ENCODE data around the gene LRRC18. TPM values are rescaled to one million over a fixed set of nuclear protein-coding genes. Genes with fewer than 3 reads are reported as not detected.

The LRRC18 gene
- polyA plus RNA-seq, 1 experiment: not detected

DNA sequence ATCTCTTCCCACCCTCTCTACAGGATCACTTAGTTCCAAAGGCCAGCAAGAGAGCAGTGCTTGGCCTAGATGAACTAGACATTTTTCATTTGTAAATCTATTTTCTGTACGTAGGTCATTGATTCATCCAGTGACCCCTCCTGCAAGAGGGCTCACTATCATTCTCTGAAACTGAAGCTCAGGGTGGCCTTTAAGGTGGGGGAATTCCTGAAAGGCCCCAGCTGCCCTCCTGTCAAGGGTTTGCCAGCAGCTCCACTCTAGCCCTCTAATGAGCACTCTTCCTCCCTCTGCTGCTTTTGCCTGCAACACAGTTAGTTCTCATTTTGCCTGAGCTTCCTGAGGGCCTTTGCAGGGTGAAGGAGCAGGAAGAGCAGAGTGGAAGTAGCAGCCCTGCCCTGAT, 41.2 kb downstream of the LRRC18 start:
- no peak for DNase-seq (ENCODE audit: low read depth)
- ChIA-PET CTCF (interaction anchor here (1.8 kb wide), 1 partner anchor 13 kb away, joined by 5 read pairs; no protein-coding TSS in a partner anchor), POLR2A (no interaction called here)
- TF ChIP-seq, protein P1, sequence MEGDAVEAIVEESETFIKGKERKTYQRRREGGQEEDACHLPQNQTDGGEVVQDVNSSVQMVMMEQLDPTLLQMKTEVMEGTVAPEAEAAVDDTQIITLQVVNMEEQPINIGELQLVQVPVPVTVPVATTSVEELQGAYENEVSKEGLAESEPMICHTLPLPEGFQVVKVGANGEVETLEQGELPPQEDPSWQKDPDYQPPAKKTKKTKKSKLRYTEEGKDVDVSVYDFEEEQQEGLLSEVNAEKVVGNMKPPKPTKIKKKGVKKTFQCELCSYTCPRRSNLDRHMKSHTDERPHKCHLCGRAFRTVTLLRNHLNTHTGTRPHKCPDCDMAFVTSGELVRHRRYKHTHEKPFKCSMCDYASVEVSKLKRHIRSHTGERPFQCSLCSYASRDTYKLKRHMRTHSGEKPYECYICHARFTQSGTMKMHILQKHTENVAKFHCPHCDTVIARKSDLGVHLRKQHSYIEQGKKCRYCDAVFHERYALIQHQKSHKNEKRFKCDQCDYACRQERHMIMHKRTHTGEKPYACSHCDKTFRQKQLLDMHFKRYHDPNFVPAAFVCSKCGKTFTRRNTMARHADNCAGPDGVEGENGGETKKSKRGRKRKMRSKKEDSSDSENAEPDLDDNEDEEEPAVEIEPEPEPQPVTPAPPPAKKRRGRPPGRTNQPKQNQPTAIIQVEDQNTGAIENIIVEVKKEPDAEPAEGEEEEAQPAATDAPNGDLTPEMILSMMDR (IDR thresholded peaks at IDR 0.05; ENCODE audit: insufficient read depth, low read depth, low read length): no peak
- Histone ChIP-seq H3K4me3 (ENCODE audit: low read depth, low read length) (no peak overlapping the region), H3K36me3 (ENCODE audit: control insufficient read depth, insufficient read depth, low read length) (no peaks in the 10 kb centered on the region), H3K27me3 (ENCODE audit: control insufficient read depth, insufficient read depth, low read length) (no peaks in the 10 kb centered on the region; the same call in 1 of the 2 replicates)

GRCh38 chr10:48897441-48897790, 42.2 kb downstream of the LRRC18 start:
- Histone ChIP-seq H3K27me3 (ENCODE audit: control insufficient read depth, insufficient read depth, low read length) (no peaks in the 10 kb centered on the region; the same call in 1 of the 2 replicates), H3K4me3 (ENCODE audit: low read depth, low read length) (no peak overlapping the region), H3K36me3 (ENCODE audit: control insufficient read depth, insufficient read depth, low read length) (no peaks in the 10 kb centered on the region)
- ChIA-PET POLR2A (no interaction called here), CTCF (no interaction called here)
- TF ChIP-seq, protein P1 (IDR thresholded peaks at IDR 0.05; ENCODE audit: insufficient read depth, low read depth, low read length): no peak
- DNase-seq (ENCODE audit: low read depth): no peak

- TF ChIP-seq, protein P1 (IDR thresholded peaks at IDR 0.05; ENCODE audit: insufficient read depth, low read depth, low read length): no peak
- no peaks in the 10 kb centered on the region for H3K36me3 ChIP-seq (ENCODE audit: control insufficient read depth, insufficient read depth, low read length)
- H3K4me3 ChIP-seq (ENCODE audit: low read depth, low read length): no peak overlapping the region
- POLR2A ChIA-PET: no interaction called here
- no peaks in the 10 kb centered on the region; the same call in 1 of the 2 replicates for H3K27me3 ChIP-seq (ENCODE audit: control insufficient read depth, insufficient read depth, low read length)
- no peak for DNase-seq (ENCODE audit: low read depth)
- CTCF ChIA-PET: no interaction called here
These were observed 42.7 kb downstream of the LRRC18 start for GRCh38 chr10:48896756-48897440.

GRCh38 chr10:48895803-48896195, 43.8 kb downstream of the LRRC18 start:
- POLR2A ChIA-PET: no interaction called here
- Histone ChIP-seq H3K27me3 (ENCODE audit: control insufficient read depth, insufficient read depth, low read length) (no peaks in the 10 kb centered on the region; the same call in 1 of the 2 replicates), H3K4me3 (ENCODE audit: low read depth, low read length) (no peak overlapping the region), H3K36me3 (ENCODE audit: control insufficient read depth, insufficient read depth, low read length) (no peaks in the 10 kb centered on the region)
- TF ChIP-seq, protein P1 (IDR thresholded peaks at IDR 0.05; ENCODE audit: insufficient read depth, low read depth, low read length): no peak
- DNase-seq (ENCODE audit: low read depth): no peak
- CTCF ChIA-PET: no interaction called here

- no peaks in the 10 kb centered on the region; the same call in 1 of the 2 replicates for H3K27me3 ChIP-seq (ENCODE audit: control insufficient read depth, insufficient read depth, low read length)
- H3K4me3 ChIP-seq (ENCODE audit: low read depth, low read length): no peak overlapping the region
- H3K36me3 ChIP-seq (ENCODE audit: control insufficient read depth, insufficient read depth, low read length): no peaks in the 10 kb centered on the region
- POLR2A ChIA-PET: no interaction called here
- CTCF ChIA-PET: interaction anchor here (1.0 kb wide), 1 partner anchor 166 kb away, joined by 3 read pairs; no protein-coding TSS in a partner anchor
- TF ChIP-seq, protein P1 (IDR thresholded peaks at IDR 0.05; ENCODE audit: insufficient read depth, low read depth, low read length): no peak
- no peak for DNase-seq (ENCODE audit: low read depth)
These were observed 44.5 kb downstream of the LRRC18 start for GRCh38 chr10:48894911-48895802.

Data from BJ (cell line).